ENCODE data around the gene BTN3A1.

The BTN3A1 gene

GRCh38 chr6:26411751-26412150 lies 9.7 kb downstream of the BTN3A1 start:
- Histone ChIP-seq H3K4me2 (ENCODE audit: low read length) (no peak overlapping the region), H3K79me2 (ENCODE audit: control insufficient read depth, low read length) (no peaks in the 10 kb centered on the region), H3K27ac (ENCODE audit: low read depth, low read length) (no peak overlapping the region), H4K20me1 (ENCODE audit: control insufficient read depth, insufficient read depth, low read depth, low read length) (no peaks in the 10 kb centered on the region), H3K36me3 (ENCODE audit: control insufficient read depth, low read length) (no peaks in the 10 kb centered on the region), H3K4me1 (ENCODE audit: control insufficient read depth, low read length) (no peaks in the 10 kb centered on the region), H3K9me3 (ENCODE audit: control insufficient read depth, insufficient read depth, low read length) (peaks cover 8% of the 10 kb centered on the region; the same call in 1 of the 2 replicates), H3K9me2 (replicated peaks; ENCODE audit: control insufficient read depth, low read length) (no peaks in the 10 kb centered on the region), H3F3A (ENCODE audit: control insufficient read depth, insufficient read depth) (no peaks in the 10 kb centered on the region), H3K4me3 (ENCODE audit: low read length) (no peak overlapping the region), H3K27me3 (ENCODE audit: control insufficient read depth, low read length) (no peaks in the 10 kb centered on the region)
- TF ChIP-seq EZH2phosphoT487 (IDR thresholded peaks at IDR 0.05; ENCODE audit: borderline replicate concordance, low read length): no peak
- TF ChIP-seq CTCF (IDR thresholded peaks at IDR 0.05; ENCODE audit: low read depth, low read length, poor library complexity, severe bottlenecking): no peak

- Histone ChIP-seq H4K20me1 (ENCODE audit: control insufficient read depth, insufficient read depth, low read depth, low read length) (no peaks in the 10 kb centered on the region), H3K79me2 (ENCODE audit: control insufficient read depth, low read length) (no peaks in the 10 kb centered on the region), H3K27me3 (ENCODE audit: control insufficient read depth, low read length) (no peaks in the 10 kb centered on the region), H3K4me2 (ENCODE audit: low read length) (no peak overlapping the region), H3K4me1 (ENCODE audit: control insufficient read depth, low read length) (no peaks in the 10 kb centered on the region), H3K36me3 (ENCODE audit: control insufficient read depth, low read length) (no peaks in the 10 kb centered on the region), H3K9me2 (replicated peaks; ENCODE audit: control insufficient read depth, low read length) (no peaks in the 10 kb centered on the region), H3K9me3 (ENCODE audit: control insufficient read depth, insufficient read depth, low read length) (peaks cover 12% of the 10 kb centered on the region), H3K4me3 (ENCODE audit: low read length) (no peak overlapping the region), H3F3A (ENCODE audit: control insufficient read depth, insufficient read depth) (no peaks in the 10 kb centered on the region), H3K27ac (ENCODE audit: low read depth, low read length) (no peak overlapping the region)
- no peak for TF ChIP-seq EZH2phosphoT487 (IDR thresholded peaks at IDR 0.05; ENCODE audit: borderline replicate concordance, low read length)
- no peak for TF ChIP-seq CTCF (IDR thresholded peaks at IDR 0.05; ENCODE audit: low read depth, low read length, poor library complexity, severe bottlenecking)
Observed at GRCh38 chr6:26412228-26412627, 10.2 kb downstream of the BTN3A1 start.

- Histone ChIP-seq H3K27me3 (ENCODE audit: control insufficient read depth, low read length) (no peaks in the 10 kb centered on the region), H3K9me3 (ENCODE audit: control insufficient read depth, insufficient read depth, low read length) (peaks cover 18% of the 10 kb centered on the region), H3K4me2 (ENCODE audit: low read length) (no peak overlapping the region)
Observed at GRCh38 chr6:26412954-26413353, 10.9 kb downstream of the BTN3A1 start.

More at GRCh38 chr6:26412954-26413353, 10.9 kb downstream of the BTN3A1 start:
- no peak for TF ChIP-seq CTCF (IDR thresholded peaks at IDR 0.05; ENCODE audit: low read depth, low read length, poor library complexity, severe bottlenecking)
- TF ChIP-seq EZH2phosphoT487 (IDR thresholded peaks at IDR 0.05; ENCODE audit: borderline replicate concordance, low read length): no peak
- Histone ChIP-seq H3K4me1 (ENCODE audit: control insufficient read depth, low read length) (no peaks in the 10 kb centered on the region), H3K4me3 (ENCODE audit: low read length) (no peak overlapping the region), H4K20me1 (ENCODE audit: control insufficient read depth, insufficient read depth, low read depth, low read length) (no peaks in the 10 kb centered on the region), H3F3A (ENCODE audit: control insufficient read depth, insufficient read depth) (no peaks in the 10 kb centered on the region), H3K27ac (ENCODE audit: low read depth, low read length) (no peak overlapping the region), H3K36me3 (ENCODE audit: control insufficient read depth, low read length) (no peaks in the 10 kb centered on the region), H3K79me2 (ENCODE audit: control insufficient read depth, low read length) (no peaks in the 10 kb centered on the region), H3K9me2 (replicated peaks; ENCODE audit: control insufficient read depth, low read length) (no peaks in the 10 kb centered on the region)

Data from DOHH2 (cell line).